Activated CD4-positive, alpha-beta T cell treated with anti-CD3 and anti-CD28 coated beads, Interleukin-2, amount 50 U/mL, for 48 hours (primary cell): ENCODE results near the gene NELFA.
A peak's percentile ranks its signal among the peaks of the same experiment; 100 is the strongest.

Experiments
- DNase-seq, 2 experiments: peaks; one replicate each; pipeline ENCODE4 v3.0.0-alpha.2; 2020

Gene NELFA

DNA sequence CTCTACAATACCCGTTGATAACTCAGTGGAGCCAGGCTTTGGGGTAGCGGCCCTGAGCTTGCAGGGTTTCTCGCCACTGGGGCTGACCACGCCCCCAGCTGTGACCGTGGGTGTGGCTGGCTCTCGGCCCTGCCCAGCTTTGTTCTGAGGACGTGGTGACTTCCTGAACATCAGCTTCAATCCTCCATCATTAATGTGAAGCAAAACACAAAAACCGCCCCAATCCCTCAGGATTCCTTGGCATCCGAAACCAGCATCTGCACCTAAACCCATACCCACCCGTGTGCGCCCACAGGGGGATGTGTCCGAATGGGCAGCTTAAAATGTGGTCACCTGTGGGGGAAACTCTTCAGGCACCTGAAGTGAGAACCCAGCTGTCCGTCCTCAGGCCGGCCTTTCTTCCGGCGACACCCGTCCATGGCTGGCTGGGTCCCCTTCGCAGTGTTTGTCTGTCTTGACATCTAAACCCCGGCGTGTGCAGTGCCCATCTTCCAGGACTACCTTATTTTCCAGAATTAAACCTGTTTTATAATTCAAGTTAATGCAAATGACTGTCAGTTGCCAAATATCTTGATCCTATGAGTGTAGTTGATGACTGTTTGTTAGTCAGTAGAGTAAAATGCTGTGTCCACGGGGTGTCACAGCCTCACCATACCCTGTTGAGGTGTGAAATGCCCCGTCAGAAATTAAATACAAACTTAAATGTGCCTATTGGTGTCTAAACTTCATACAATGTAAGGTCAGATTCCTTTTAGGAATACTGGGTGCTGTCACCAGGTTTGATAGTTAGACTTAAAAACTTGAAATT is 27.3 kb downstream of the NELFA start:
- peak; percentile 19 to 28 for DNase-seq

GRCh38 chr4:1980561-1981041 is 28.2 kb downstream of the NELFA start:
- no peak for DNase-seq

DNA sequence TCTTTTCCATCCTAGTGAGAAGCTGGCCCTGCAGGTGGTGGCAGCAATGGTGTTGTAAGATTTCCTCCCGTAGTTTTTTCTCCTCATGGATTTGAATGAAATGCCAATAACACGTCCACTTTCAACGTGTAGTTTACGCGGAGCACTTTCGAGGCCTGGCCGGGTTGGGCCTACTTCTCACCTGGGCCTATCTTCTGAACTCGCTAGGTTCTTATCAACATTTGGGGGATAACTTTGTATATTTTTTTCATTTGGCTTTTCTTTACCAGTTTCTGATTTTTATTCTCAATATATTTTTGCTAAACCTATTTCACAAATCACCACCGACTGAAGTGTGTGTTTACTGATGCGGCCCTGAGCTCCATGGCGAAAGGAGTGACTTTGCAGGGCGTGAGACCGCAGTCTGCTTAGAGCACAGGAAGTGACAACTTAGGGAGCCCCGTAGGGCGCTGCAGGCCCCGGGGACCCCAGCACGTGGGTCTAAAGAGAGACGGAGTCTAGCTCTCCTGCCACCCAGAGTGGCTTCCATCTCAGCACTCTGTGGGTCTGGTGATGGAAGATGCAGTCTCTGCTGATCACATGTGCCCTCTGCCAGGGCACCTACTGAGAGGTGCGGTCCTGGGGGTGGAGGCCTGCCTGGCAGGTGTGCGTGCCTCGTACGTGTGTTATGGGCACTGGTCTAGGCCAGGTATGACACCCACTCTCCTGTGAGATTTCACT is 29.1 kb downstream of the NELFA start:
- no peak for DNase-seq

DNA sequence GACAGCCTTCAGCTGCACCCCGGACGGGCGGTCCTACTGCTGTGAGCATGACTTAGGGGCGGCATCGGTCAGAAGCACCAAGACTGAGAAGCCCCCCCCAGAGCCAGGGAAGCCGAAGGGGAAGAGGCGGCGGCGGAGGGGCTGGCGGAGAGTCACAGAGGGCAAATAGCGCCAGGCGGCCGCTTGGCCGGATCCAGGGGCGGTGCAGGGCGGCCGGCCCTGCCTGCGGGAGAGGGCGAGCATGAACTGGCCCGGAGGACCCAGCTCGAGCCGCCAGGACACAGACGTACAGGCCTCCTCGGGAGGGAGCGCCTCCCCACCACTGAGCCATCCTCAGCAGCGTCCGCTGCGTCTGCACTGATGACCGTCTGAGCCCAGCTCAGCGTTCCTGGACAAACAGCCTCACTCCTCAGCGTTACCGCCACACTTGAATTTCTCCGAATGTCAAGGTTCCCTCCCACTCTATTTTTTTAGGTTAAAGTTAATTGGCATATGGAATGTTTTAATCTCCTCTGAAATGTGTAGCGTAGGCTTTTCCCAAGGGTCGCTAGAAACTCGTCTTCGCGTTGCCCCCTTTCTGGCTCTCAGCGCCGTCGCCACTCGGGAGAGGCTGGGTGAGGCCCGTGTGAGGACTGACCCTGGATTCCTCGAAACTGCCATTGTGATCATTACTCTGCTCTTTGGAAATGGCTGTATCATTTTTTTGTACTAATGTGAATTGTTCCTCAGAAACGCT is 29.9 kb downstream of the NELFA start:
- DNase-seq = no peak

- DNase-seq = no peak
These were observed 30.5 kb downstream of the NELFA start for GRCh38 chr4:1978226-1978625.

- DNase-seq = no peak
These were observed 32.1 kb downstream of the NELFA start for GRCh38 chr4:1976416-1977352.

- no peak for DNase-seq
These were observed 32.9 kb downstream of the NELFA start for GRCh38 chr4:1975880-1976279.

DNA sequence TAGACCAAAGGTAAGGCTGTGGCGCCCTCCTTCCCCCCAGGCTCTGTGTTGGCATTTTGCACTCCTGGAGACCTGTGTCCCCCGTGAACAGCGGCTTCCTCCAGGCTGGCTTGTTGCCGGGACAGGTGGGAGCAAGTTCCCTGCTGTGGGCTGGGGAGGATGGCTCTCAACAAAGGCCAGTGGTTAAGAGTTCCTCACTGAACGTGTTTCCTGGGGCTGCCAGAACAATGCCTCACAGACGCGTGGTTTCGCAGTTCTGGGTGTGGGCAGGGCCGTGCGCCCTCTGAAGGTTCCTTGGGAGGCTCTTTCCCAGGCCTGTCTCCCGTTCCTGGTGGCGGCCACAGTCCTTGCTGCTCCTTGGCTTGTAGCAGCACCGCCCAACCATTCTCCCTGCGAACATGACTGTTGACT is 33.4 kb downstream of the NELFA start:
- no peak for DNase-seq

DNA sequence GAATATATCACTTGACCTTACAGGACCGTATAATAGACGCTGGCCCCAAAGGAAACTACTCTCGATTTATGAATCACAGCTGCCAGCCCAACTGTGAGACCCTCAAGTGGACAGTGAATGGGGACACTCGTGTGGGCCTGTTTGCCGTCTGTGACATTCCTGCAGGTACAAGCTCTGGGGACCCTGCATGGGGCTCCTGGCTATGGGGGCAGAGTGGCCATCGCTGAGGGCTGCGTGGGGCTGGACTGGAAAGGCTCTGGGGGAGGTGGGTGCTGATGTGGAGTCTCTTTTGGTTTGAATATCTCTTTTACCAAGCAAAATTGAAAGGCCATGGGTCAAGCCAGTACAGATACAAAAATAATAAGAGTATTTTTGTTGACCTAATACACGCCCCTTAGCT is 33.9 kb downstream of the NELFA start:
- no peak for DNase-seq

DNA sequence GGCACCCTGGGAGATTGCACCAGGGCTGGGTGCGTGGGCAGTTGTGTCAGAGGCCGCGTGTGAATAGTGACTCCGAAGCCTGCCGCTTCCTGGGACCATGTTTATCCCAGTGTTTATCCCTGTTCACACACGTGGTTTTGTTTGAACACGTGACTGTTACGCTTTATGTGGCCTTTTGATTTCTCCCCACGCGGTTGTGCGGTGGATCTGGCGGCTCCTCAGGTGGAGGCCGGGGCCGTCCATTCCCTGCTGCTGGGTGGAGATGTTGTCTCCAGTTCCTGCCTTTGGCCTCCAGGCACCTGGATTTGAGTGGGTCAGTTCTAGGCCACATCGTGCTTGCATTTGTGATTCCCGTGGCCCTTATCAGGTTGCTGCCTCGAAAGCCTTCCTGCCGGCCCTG is 35.1 kb downstream of the NELFA start:
- no peak for DNase-seq

GRCh38 chr4:1973218-1973617 is 35.6 kb downstream of the NELFA start:
- DNase-seq = no peak

- DNase-seq = no peak
These were observed 36.4 kb downstream of the NELFA start for GRCh38 chr4:1972414-1972813.

DNA sequence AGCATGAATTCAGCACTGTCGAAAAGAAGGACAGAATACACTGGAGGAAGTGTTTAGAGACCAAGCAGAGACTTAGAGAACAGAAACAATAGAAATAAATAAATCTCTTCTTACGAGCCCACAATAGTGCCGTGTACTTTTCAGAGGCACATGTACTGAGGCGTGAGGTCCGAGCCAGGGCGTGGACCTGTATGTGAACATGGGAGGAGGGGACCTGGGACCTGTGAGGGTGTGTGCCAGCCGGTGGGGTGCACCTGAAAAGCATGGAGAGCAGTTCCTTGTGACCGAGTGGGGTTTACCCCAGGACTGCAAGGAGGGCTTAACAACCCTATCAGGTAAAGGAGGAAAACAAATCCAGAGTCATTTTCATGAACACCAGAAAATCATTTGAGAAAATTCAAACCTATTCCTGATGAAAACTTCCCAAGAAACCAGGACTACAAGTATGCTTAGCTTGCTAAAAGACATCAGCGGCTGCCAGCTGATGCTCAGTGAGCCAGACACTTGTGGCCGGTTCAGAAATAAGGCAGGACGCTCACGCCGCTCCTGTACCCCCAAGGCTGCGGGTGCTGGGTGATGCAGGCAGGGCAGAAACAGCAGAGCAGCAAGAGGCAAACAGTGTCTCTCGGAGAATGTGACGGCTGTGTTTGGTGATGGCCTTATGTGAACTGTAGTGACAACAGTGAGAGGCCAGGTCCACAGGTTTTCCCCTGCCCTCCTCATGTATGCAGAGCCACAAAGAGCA is 37.1 kb downstream of the NELFA start:
- DNase-seq = no peak

DNA sequence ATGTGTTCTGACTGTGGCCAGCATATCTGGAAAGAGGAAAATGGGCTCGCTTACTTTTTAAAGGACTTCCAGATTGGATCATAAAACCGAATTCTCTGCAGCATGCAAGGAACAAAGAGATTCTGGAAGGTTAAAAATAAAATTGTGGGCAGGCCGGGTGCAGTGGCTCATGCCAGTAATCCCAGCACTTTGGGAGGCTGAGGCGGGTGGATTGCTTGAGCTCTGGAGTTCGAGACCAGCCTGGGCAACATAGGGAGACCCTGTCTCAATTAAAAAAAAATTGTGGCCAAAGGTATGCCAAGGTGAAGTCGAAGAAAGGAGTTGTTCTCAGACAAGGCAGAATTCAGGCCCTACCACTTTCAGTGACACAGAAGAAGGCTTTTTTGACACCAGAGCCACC is 37.8 kb downstream of the NELFA start:
- DNase-seq = no peak

- DNase-seq = no peak
These were observed 38.6 kb downstream of the NELFA start for GRCh38 chr4:1969928-1970723.

GRCh38 chr4:1968686-1969295 is 40.0 kb downstream of the NELFA start:
- no peak for DNase-seq

DNA sequence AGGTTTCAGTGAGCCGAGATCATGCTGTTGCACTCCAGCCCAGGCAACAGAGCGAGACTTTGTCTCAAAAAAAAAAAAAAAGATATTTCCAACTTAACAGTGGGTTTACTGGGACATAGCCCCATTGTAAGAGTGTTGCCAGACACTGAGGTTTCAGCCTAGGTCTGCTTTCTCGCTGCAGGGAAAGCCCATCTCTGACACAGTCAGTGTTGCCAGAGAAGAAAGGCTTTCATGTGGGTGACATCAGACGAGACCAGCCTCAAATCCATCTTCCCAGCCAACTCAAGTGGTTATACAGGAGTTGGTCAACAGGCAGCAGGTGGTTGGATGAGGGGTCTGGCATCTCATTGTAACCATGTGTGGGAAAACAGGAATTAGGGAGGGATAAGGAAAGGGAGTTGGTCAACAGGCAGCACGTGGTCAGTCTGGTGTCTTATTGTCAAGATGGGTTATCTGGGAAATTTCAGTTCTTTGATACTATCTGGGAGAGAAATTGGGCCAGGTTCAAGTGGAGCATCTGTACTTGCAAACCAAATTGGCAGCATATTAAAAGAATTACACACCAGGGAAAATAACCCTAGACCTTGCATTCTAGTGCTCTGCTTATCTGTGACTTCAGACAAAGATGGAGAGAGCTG is 41.1 kb downstream of the NELFA start:
- DNase-seq = no peak

DNA sequence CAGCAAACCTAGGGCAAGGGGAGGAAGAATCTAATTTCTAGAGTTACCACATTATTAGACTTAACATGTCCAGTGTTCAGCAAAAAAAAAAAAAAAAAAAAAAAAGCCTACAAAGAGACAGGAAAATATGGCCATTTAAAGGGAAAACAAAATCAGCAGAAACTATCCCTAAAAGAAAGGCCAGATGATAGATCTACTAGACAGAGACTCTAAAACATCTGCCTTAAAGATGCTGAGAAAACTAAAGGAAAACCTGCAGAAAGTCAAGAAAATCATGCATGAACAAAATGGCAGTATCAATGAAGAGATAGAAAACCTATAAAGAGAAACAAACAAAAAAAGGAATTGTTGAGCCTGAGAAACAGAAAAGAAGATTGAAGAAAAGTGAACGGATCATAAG is 43.8 kb downstream of the NELFA start:
- DNase-seq = no peak

DNA sequence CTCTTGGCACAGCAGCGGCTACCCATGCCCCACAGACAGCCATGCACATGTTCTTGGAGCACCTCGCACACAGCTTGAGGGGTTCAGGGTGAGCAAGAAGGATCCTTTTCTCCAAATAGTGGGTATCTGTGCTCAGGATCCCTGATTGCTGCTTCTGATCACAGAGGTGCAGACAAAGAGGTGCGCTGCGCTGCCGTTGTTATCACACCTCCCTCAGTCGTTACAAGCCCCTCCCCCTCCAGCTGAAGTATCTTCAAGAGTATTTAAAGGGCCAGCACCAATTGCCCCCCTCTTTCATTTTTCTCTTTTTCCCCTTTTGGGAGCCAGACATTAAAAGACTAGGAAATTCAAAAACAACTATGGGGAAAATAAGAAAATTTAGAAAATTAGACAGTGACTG is 44.3 kb downstream of the NELFA start:
- no peak for DNase-seq

- no peak for DNase-seq
These were observed 45.8 kb downstream of the NELFA start for GRCh38 chr4:1962980-1963379.
